GM23338 (cell line): ENCODE measurements around the gene THAP9. TPM values are rescaled to one million over a fixed set of nuclear protein-coding genes. Genes with fewer than 3 reads are reported as not detected.

Experiments used
- ATAC-seq: fragments of 200-7000 bp; cut with Tn5 transposase; 3 replicates; pipeline ENCODE4 v1.9.1; 2020
- DNase-seq: peaks from one replicate; pipeline ENCODE4 v3.0.0-alpha.2; 2015; ENCODE audit warnings: low spot score
- H2AFZ ChIP-seq: fragments of 200-600 bp; sonication (generic); 2 replicates; pipeline ENCODE4 v1.8.0; 2016; ENCODE audit warnings: antibody characterized with exemption, mild to moderate bottlenecking, moderate library complexity
- H3F3A ChIP-seq: fragments of 200-600 bp; sonication (generic); replicated peaks from 2 replicates; pipeline ENCODE4 v1.8.0; 2017; ENCODE audit warnings: antibody characterized with exemption, mixed run types, low read depth
- H3K27ac ChIP-seq: fragments of 200-600 bp; sonication (generic); 2 replicates; pipeline ENCODE4 v1.6.1; 2016; ENCODE audit warnings: low read depth
- H3K27me3 ChIP-seq: fragments of 200-600 bp; sonication (generic); 2 replicates; pipeline ENCODE4 v1.8.0; 2016; ENCODE audit warnings: mild to moderate bottlenecking, mixed run types, moderate library complexity; ENCODE audit not compliant: insufficient read depth
- H3K36me3 ChIP-seq: fragments of 200-600 bp; sonication (generic); 2 replicates; pipeline ENCODE4 v1.8.0; 2016; ENCODE audit warnings: mild to moderate bottlenecking; ENCODE audit not compliant: insufficient read depth
- H3K4me1 ChIP-seq: fragments of 200-600 bp; sonication (generic); 2 replicates; pipeline ENCODE4 v1.8.0; 2016; ENCODE audit warnings: mild to moderate bottlenecking, moderate library complexity; ENCODE audit not compliant: insufficient read depth
- H3K4me2 ChIP-seq: fragments of 200-600 bp; sonication (generic); 2 replicates; pipeline ENCODE4 v1.7.1; 2017; ENCODE audit warnings: mixed run types
- H3K4me3 ChIP-seq: fragments of 200-600 bp; sonication (generic); 2 replicates; pipeline ENCODE4 v1.6.1; 2016; ENCODE audit warnings: mixed run types
- H3K79me2 ChIP-seq: fragments of 200-600 bp; sonication (generic); replicated peaks from 2 replicates; pipeline ENCODE4 v1.8.0; 2017; ENCODE audit warnings: mild to moderate bottlenecking; ENCODE audit not compliant: insufficient read depth
- H3K9me2 ChIP-seq: fragments of 200-600 bp; sonication (generic); 2 replicates; pipeline ENCODE4 v1.8.0; 2017; ENCODE audit not compliant: insufficient read depth
- H4K20me1 ChIP-seq: fragments of 200-600 bp; sonication (generic); replicated peaks from 2 replicates; pipeline ENCODE4 v1.8.0; 2017; ENCODE audit warnings: mild to moderate bottlenecking; ENCODE audit not compliant: insufficient read depth
- H3K27ac Mint-ChIP-seq: 2 replicates; pipeline ENCODE4 v1.8.0; 2020; ENCODE audit warnings: inconsistent platforms, mild to moderate bottlenecking, moderate library complexity, mixed read lengths
- H3K27me3 Mint-ChIP-seq: 3 replicates; pipeline ENCODE4 v1.8.0; 2022; ENCODE audit warnings: low read depth, mild to moderate bottlenecking, moderate library complexity, mixed read lengths, inconsistent platforms; ENCODE audit not compliant: insufficient read depth, poor library complexity
- H3K36me3 Mint-ChIP-seq: 3 replicates; pipeline ENCODE4 v1.8.0; 2021; ENCODE audit warnings: low read depth, mild to moderate bottlenecking, inconsistent platforms, moderate library complexity, mixed read lengths
- H3K4me1 Mint-ChIP-seq: 3 replicates; pipeline ENCODE4 v1.8.0; 2020; ENCODE audit warnings: mild to moderate bottlenecking, inconsistent platforms, mixed read lengths
- H3K4me3 Mint-ChIP-seq: 3 replicates; pipeline ENCODE4 v1.8.0; 2021; ENCODE audit warnings: moderate library complexity, mild to moderate bottlenecking, inconsistent platforms, mixed read lengths
- H3K9me3 Mint-ChIP-seq: 3 replicates; pipeline ENCODE4 v1.8.0; 2020; ENCODE audit warnings: moderate library complexity, mild to moderate bottlenecking, inconsistent platforms, mixed read lengths
- CREB1 ChIP-seq: fragments of 250-450 bp; sonication (Bioruptor Pico); IDR thresholded peaks from 2 replicates; pipeline ENCODE4 v1.5.0; 2020; ENCODE audit warnings: low read depth, mild to moderate bottlenecking, moderate library complexity
- EZH2 ChIP-seq: fragments of 200-600 bp; sonication (generic); IDR thresholded peaks from one replicate; pipeline ENCODE4 v1.8.0; 2017; ENCODE audit warnings: antibody characterized with exemption, mild to moderate bottlenecking, low read depth; ENCODE audit not compliant: unreplicated experiment
- EZH2phosphoT487 ChIP-seq: fragments of 200-600 bp; sonication (generic); IDR thresholded peaks from one replicate; pipeline ENCODE4 v1.8.1; 2018; ENCODE audit warnings: antibody characterized with exemption; ENCODE audit not compliant: unreplicated experiment
- JUNB ChIP-seq: IDR thresholded peaks from one replicate; pipeline ENCODE4 v1.6.1; 2016; ENCODE audit warnings: antibody characterized with exemption; ENCODE audit not compliant: unreplicated experiment
- NANOG ChIP-seq: IDR thresholded peaks from 2 replicates; pipeline ENCODE4 v1.6.1; 2016; ENCODE audit warnings: antibody characterized with exemption, borderline replicate concordance
- POLR2AphosphoS5 ChIP-seq: IDR thresholded peaks from 2 replicates; pipeline ENCODE4 v1.6.1; 2016; ENCODE audit warnings: antibody characterized with exemption, low read depth
- STAT1 ChIP-seq: IDR thresholded peaks from one replicate; pipeline ENCODE4 v1.6.1; 2016; ENCODE audit warnings: antibody characterized with exemption; ENCODE audit not compliant: unreplicated experiment
- ZNF114 ChIP-seq: fragments of 250-450 bp; sonication (Bioruptor Pico); IDR thresholded peaks from 2 replicates; pipeline ENCODE4 v1.5.0; 2020; ENCODE audit warnings: mild to moderate bottlenecking, moderate library complexity
- ZNF331 ChIP-seq: fragments of 250-450 bp; sonication (Bioruptor Pico); IDR thresholded peaks from 2 replicates; pipeline ENCODE4 v1.5.0; 2020; ENCODE audit warnings: low read depth, mild to moderate bottlenecking, moderate library complexity
- polyA plus RNA-seq: library from polyadenylated mRNA; unstranded; fragments of >200 nt; fragmentation: Nextera tagmentation; extraction: Ambion mirVana; gene quantifications from 2 replicates; pipeline ENCODE4 v1.2.1, GENCODE V29; 2016
- total RNA-seq: library from RNA; depleted of rRNA; stranded (reverse); fragments of >200 nt; shearing (Covaris generic); gene quantifications from 2 replicates; pipeline ENCODE4 v1.2.3, GENCODE V29; 2014
- TF ChIP-seq, protein P1 (sequence below): fragments of 250-450 bp; sonication (Bioruptor Pico); IDR thresholded peaks from 2 replicates; pipeline ENCODE4 v1.5.0; 2020; ENCODE audit warnings: mild to moderate bottlenecking, moderate library complexity
- TF ChIP-seq, protein P2 (sequence below): IDR thresholded peaks from 2 replicates; pipeline ENCODE4 v1.6.1; 2016; ENCODE audit warnings: antibody characterized with exemption
- TF ChIP-seq, protein P3 (sequence below): IDR thresholded peaks from one replicate; pipeline ENCODE4 v1.6.1; 2018; ENCODE audit warnings: antibody characterized with exemption; ENCODE audit not compliant: unreplicated experiment
- TF ChIP-seq, protein P4 (sequence below), 2 experiments: fragments of 200-600 bp in 1 of 2; sonication (generic) in 1 of 2; conservative IDR thresholded peaks; 2 replicates each; pipeline versions ENCODE4 v1.5.1 to v1.6.1; 2016 to 2017; ENCODE audit warnings: antibody characterized with exemption in 2 of 2, low read depth in 2 of 2, mild to moderate bottlenecking in 2 of 2, moderate library complexity in 1 of 2

Gene THAP9
- total and polyA plus RNA-seq, 2 experiments from 2014 or later, result 8.7 to 22.3 TPM

DNA sequence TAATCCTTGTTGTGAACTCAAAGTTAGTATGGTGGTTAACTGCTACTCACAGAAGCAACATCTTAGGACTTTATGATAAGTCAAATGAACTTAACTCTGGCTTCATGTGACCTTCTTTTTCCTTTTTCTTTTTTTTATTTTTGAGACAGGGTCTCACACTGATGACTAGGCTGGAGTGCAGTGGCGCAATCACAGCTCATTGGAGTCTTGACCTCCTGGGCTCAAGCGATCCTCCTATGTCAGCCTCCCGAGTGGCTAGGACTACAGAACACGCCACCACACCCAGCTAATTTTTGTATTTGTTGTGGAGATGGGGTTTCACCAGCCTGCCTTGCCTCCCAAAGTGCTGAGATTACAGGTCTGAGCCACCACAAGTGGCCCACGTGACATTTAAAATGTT is 32.0 kb upstream of the THAP9 start (continued):
- TF ChIP-seq, protein P1, sequence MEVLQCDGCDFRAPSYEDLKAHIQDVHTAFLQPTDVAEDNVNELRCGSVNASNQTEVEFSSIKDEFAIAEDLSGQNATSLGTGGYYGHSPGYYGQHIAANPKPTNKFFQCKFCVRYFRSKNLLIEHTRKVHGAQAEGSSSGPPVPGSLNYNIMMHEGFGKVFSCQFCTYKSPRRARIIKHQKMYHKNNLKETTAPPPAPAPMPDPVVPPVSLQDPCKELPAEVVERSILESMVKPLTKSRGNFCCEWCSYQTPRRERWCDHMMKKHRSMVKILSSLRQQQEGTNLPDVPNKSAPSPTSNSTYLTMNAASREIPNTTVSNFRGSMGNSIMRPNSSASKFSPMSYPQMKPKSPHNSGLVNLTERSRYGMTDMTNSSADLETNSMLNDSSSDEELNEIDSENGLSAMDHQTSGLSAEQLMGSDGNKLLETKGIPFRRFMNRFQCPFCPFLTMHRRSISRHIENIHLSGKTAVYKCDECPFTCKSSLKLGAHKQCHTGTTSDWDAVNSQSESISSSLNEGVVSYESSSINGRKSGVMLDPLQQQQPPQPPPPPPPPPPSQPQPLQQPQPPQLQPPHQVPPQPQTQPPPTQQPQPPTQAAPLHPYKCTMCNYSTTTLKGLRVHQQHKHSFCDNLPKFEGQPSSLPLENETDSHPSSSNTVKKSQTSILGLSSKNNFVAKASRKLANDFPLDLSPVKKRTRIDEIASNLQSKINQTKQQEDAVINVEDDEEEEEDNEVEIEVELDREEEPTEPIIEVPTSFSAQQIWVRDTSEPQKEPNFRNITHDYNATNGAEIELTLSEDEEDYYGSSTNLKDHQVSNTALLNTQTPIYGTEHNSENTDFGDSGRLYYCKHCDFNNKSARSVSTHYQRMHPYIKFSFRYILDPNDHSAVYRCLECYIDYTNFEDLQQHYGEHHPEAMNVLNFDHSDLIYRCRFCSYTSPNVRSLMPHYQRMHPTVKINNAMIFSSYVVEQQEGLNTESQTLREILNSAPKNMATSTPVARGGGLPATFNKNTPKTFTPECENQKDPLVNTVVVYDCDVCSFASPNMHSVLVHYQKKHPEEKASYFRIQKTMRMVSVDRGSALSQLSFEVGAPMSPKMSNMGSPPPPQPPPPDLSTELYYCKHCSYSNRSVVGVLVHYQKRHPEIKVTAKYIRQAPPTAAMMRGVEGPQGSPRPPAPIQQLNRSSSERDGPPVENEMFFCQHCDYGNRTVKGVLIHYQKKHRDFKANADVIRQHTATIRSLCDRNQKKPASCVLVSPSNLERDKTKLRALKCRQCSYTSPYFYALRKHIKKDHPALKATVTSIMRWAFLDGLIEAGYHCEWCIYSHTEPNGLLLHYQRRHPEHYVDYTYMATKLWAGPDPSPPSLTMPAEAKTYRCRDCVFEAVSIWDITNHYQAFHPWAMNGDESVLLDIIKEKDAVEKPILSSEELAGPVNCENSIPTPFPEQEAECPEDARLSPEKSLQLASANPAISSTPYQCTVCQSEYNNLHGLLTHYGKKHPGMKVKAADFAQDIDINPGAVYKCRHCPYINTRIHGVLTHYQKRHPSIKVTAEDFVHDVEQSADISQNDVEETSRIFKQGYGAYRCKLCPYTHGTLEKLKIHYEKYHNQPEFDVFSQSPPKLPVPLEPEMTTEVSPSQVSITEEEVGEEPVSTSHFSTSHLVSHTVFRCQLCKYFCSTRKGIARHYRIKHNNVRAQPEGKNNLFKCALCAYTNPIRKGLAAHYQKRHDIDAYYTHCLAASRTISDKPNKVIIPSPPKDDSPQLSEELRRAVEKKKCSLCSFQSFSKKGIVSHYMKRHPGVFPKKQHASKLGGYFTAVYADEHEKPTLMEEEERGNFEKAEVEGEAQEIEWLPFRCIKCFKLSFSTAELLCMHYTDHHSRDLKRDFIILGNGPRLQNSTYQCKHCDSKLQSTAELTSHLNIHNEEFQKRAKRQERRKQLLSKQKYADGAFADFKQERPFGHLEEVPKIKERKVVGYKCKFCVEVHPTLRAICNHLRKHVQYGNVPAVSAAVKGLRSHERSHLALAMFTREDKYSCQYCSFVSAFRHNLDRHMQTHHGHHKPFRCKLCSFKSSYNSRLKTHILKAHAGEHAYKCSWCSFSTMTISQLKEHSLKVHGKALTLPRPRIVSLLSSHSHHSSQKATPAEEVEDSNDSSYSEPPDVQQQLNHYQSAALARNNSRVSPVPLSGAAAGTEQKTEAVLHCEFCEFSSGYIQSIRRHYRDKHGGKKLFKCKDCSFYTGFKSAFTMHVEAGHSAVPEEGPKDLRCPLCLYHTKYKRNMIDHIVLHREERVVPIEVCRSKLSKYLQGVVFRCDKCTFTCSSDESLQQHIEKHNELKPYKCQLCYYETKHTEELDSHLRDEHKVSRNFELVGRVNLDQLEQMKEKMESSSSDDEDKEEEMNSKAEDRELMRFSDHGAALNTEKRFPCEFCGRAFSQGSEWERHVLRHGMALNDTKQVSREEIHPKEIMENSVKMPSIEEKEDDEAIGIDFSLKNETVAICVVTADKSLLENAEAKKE (CRISPR knock-in tag), result no peak
- no peak for TF ChIP-seq NANOG
- no peak for TF ChIP-seq CREB1 (CRISPR knock-in tag)
- TF ChIP-seq ZNF331, result no peak
- TF ChIP-seq POLR2AphosphoS5, result no peak
- TF ChIP-seq EZH2phosphoT487, result no peak

DNA sequence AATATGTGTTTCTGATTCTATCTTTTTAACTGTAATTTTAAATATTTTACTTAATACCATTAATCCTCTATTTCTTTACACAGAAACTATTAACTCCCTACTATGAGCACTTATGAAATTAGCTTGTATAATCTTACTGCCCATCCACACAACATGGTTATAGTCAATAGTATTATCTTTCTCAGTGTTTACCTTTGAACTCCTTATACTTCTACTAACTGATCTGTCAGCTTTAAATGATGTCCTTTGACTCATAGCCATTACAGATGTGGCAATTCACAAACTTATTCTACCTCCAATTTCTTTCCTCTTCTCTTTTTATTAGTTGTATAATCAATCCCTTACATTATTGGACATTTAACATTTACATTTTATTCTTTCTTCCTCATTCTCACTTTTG is 15.1 kb upstream of the THAP9 start:
- Mint-ChIP-seq H3K27me3 (no peaks in the 10 kb centered on the region), H3K4me1 (peaks cover 4% of the 10 kb centered on the region; the same call in 2 of the 3 replicates), H3K27ac (no peak overlapping the region), H3K9me3 (no peaks in the 10 kb centered on the region), H3K4me3 (no peak overlapping the region), H3K36me3 (0 out of 3 replicates have a peak, but pooled peaks cover 5% of the 10 kb centered on the region)
- peaks cover 12% of the 10 kb centered on the region for H3K4me1 ChIP-seq
- H3K27ac ChIP-seq, result no peak overlapping the region
- H3K36me3 ChIP-seq, result no peaks in the 10 kb centered on the region
- peaks cover 99% of the 10 kb centered on the region for H3K79me2 ChIP-seq
- H2AFZ ChIP-seq, result no peak overlapping the region
- peaks cover 25% of the 10 kb centered on the region for H4K20me1 ChIP-seq
- DNase-seq (no peak), ATAC-seq (no peak)
- no peaks in the 10 kb centered on the region for H3K9me2 ChIP-seq
- no peaks in the 10 kb centered on the region for H3F3A ChIP-seq
- H3K4me2 ChIP-seq, result no peak overlapping the region
- no peak overlapping the region for H3K4me3 ChIP-seq
- H3K27me3 ChIP-seq, result no peaks in the 10 kb centered on the region
- TF ChIP-seq, protein P2, sequence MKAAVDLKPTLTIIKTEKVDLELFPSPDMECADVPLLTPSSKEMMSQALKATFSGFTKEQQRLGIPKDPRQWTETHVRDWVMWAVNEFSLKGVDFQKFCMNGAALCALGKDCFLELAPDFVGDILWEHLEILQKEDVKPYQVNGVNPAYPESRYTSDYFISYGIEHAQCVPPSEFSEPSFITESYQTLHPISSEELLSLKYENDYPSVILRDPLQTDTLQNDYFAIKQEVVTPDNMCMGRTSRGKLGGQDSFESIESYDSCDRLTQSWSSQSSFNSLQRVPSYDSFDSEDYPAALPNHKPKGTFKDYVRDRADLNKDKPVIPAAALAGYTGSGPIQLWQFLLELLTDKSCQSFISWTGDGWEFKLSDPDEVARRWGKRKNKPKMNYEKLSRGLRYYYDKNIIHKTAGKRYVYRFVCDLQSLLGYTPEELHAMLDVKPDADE, result no peak
- TF ChIP-seq, protein P3, sequence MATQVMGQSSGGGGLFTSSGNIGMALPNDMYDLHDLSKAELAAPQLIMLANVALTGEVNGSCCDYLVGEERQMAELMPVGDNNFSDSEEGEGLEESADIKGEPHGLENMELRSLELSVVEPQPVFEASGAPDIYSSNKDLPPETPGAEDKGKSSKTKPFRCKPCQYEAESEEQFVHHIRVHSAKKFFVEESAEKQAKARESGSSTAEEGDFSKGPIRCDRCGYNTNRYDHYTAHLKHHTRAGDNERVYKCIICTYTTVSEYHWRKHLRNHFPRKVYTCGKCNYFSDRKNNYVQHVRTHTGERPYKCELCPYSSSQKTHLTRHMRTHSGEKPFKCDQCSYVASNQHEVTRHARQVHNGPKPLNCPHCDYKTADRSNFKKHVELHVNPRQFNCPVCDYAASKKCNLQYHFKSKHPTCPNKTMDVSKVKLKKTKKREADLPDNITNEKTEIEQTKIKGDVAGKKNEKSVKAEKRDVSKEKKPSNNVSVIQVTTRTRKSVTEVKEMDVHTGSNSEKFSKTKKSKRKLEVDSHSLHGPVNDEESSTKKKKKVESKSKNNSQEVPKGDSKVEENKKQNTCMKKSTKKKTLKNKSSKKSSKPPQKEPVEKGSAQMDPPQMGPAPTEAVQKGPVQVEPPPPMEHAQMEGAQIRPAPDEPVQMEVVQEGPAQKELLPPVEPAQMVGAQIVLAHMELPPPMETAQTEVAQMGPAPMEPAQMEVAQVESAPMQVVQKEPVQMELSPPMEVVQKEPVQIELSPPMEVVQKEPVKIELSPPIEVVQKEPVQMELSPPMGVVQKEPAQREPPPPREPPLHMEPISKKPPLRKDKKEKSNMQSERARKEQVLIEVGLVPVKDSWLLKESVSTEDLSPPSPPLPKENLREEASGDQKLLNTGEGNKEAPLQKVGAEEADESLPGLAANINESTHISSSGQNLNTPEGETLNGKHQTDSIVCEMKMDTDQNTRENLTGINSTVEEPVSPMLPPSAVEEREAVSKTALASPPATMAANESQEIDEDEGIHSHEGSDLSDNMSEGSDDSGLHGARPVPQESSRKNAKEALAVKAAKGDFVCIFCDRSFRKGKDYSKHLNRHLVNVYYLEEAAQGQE, result no peak
- no peak for TF ChIP-seq STAT1
- no peak for TF ChIP-seq NANOG
- no peak for TF ChIP-seq EZH2
- no peak for TF ChIP-seq ZNF331
- no peak for TF ChIP-seq EZH2phosphoT487
- no peak for TF ChIP-seq JUNB
- TF ChIP-seq POLR2AphosphoS5, result no peak
- TF ChIP-seq, protein P4, sequence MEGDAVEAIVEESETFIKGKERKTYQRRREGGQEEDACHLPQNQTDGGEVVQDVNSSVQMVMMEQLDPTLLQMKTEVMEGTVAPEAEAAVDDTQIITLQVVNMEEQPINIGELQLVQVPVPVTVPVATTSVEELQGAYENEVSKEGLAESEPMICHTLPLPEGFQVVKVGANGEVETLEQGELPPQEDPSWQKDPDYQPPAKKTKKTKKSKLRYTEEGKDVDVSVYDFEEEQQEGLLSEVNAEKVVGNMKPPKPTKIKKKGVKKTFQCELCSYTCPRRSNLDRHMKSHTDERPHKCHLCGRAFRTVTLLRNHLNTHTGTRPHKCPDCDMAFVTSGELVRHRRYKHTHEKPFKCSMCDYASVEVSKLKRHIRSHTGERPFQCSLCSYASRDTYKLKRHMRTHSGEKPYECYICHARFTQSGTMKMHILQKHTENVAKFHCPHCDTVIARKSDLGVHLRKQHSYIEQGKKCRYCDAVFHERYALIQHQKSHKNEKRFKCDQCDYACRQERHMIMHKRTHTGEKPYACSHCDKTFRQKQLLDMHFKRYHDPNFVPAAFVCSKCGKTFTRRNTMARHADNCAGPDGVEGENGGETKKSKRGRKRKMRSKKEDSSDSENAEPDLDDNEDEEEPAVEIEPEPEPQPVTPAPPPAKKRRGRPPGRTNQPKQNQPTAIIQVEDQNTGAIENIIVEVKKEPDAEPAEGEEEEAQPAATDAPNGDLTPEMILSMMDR (conservative IDR thresholded peaks at IDR 0.05; ENCODE audit: low read depth in 2 of 2), result no peak
- TF ChIP-seq ZNF114 (CRISPR knock-in tag), result no peak
- no peak for TF ChIP-seq CREB1 (CRISPR knock-in tag)
